ENCODE measurements around the gene BUB1.
"Not testable (repeated sequence)": the region's sequence is repeated elsewhere in the genome, so short reads cannot be mapped to it uniquely, and the experiment has no call there.

BUB1 gene

DNA sequence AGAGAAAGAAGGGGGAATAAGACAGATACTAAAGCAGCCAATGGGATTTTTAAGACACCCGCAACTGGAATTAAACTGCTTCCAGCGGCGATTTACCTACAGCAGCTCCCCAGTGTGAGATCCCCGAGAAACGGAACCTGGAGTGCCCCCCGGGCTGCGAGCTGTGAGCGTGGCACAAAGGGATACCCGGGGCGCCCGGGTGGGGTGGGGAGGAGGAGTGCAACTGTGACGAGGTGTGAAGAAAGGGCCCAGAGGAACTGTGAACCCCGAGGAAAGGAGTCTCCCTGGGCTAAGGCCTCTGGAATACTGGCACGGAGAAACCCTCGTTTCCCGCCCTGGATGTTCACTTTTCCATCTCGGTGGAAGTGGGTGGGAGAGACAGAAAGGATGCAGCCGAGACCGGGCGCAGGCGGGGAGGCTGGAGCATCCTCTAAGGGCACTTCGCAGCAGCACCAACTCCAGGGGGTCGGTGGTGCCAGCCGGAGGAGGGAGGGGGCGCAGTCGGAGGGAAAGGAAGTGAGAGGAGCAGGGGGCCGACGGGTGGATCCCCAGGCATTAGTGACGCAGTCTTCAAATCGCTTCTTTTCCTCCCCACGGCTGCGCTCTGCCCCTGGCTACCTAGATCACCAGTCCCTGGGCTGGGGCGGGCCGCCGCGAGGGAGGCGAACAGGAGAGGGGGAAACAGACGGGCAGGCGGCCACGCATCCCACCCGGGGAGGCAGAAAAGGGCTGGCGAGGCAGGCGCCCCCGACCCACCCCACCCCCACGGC, 67.8 kb downstream of the BUB1 start:
- in situ Hi-C loops (cut with HindIII; ENCODE audit: low sequenced_read_pairs); DNase-seq (ENCODE audit: low read depth, low spot score); H3K4me3 ChIP-seq (ENCODE audit: low read depth, low read length): not testable (repeated sequence)

GRCh38 chr2:110608788-110609502, 68.9 kb downstream of the BUB1 start:
- H3K4me3 ChIP-seq (ENCODE audit: low read depth, low read length); DNase-seq (ENCODE audit: low read depth, low spot score); in situ Hi-C loops (cut with HindIII; ENCODE audit: low sequenced_read_pairs): not testable (repeated sequence)

- in situ Hi-C loops (cut with HindIII; ENCODE audit: low sequenced_read_pairs); H3K4me3 ChIP-seq (ENCODE audit: low read depth, low read length); DNase-seq (ENCODE audit: low read depth, low spot score): not testable (repeated sequence)
These were observed 72.8 kb downstream of the BUB1 start for GRCh38 chr2:110605057-110605456.

- DNase-seq (ENCODE audit: low read depth, low spot score); H3K4me3 ChIP-seq (ENCODE audit: low read depth, low read length); in situ Hi-C loops (cut with HindIII; ENCODE audit: low sequenced_read_pairs): not testable (repeated sequence)
These were observed 73.8 kb downstream of the BUB1 start for GRCh38 chr2:110603917-110604591.

DNA sequence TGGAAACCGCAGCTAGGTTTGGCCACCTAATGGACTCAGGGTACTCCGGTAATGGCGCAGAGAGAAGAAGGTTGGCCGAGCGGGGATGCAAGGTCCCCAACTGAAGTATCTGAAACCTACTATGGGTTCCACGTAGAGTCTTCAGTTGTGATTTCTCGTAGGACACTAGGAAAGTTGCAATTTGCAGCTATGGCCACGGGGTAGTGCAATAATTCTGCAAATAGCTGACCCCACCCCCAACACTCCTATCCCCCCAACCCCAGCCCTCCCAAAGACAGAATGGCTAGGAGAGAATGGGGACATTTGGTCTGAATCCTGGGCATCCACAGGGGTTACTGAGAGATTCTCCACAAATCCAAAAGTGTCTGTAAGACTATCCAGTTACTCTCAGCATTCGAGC, 75.7 kb downstream of the BUB1 start:
- H3K4me3 ChIP-seq (ENCODE audit: low read depth, low read length); in situ Hi-C loops (cut with HindIII; ENCODE audit: low sequenced_read_pairs); DNase-seq (ENCODE audit: low read depth, low spot score): not testable (repeated sequence)

GRCh38 chr2:110591973-110592372, 85.9 kb downstream of the BUB1 start:
- in situ Hi-C loops (cut with HindIII; ENCODE audit: low sequenced_read_pairs); H3K4me3 ChIP-seq (ENCODE audit: low read depth, low read length); DNase-seq (ENCODE audit: low read depth, low spot score): not testable (repeated sequence)

GRCh38 chr2:110589677-110590330, 88.1 kb downstream of the BUB1 start:
- H3K4me3 ChIP-seq (ENCODE audit: low read depth, low read length); in situ Hi-C loops (cut with HindIII; ENCODE audit: low sequenced_read_pairs); DNase-seq (ENCODE audit: low read depth, low spot score): not testable (repeated sequence)

DNA sequence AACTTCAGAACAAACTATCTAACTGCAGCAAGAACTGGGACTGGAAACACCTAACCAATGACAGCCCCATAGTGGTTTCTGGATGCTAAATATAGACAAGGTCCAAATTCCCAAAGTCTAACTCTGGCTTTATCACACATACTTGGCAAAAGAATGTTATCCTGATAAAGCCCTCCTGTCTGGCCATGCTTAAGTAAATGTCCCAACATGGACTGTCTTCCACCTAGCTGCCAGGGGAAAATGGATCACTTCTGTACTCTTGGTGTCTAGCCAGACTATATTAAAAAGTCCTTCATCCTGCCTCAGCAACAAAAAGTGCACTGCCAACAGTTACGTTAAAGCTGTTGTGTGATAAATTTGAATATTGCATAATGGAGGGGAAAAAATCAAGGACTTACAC, 89.3 kb downstream of the BUB1 start:
- in situ Hi-C loops (cut with HindIII; ENCODE audit: low sequenced_read_pairs); DNase-seq (ENCODE audit: low read depth, low spot score); H3K4me3 ChIP-seq (ENCODE audit: low read depth, low read length): not testable (repeated sequence)
